Pancreas (tissue), 10 donors: ENCODE results near the gene ANKS1A. TPM values are rescaled to one million over a fixed set of nuclear protein-coding genes. Genes with fewer than 3 reads are reported as not detected.

ENCODE experiments used
- ATAC-seq, 4 donors: fragments of 200-7000 bp; cut with Tn5 transposase; one replicate each; pipeline versions ENCODE4 v1.8.0 to v1.9.1; 2020; ENCODE audit warnings: mild to moderate bottlenecking in 4 of 4, moderate library complexity in 4 of 4
- DNase-seq, 6 donors: peaks; one replicate each; pipeline ENCODE4 v3.0.0-alpha.2; 2020
- FAIRE-seq: peaks from 2 replicates; lab custom pipeline; 2012; peaks lifted over from hg19 to GRCh38; lab: Jason Lieb, UNC
- H3K27ac ChIP-seq, 4 donors: fragments of 200-600 bp; sonication (generic); 1 replicate in 3 of 4; 2 replicates in 1 of 4; pipeline versions ENCODE4 v1.5.0 to v1.8.0; 2020
- H3K27me3 ChIP-seq, 4 donors: fragments of 200-600 bp; one replicate each; pipeline ENCODE4 v1.8.0; 2021
- H3K36me3 ChIP-seq, 3 donors: fragments of 200-600 bp; sonication (generic) in 1 of 3; one replicate each; pipeline versions ENCODE4 v1.5.0 to v1.8.0; 2020 to 2021
- H3K4me1 ChIP-seq, 3 donors: fragments of 200-600 bp; one replicate each; pipeline ENCODE4 v1.8.0; 2021
- H3K4me3 ChIP-seq, 4 donors: fragments of 200-600 bp; sonication (generic) in 2 of 4; one replicate each; pipeline versions ENCODE4 v1.5.0 to v1.8.0; 2020 to 2021
- H3K9me3 ChIP-seq, 4 donors: fragments of 200-600 bp; one replicate each; pipeline ENCODE4 v1.8.0; 2021
- CTCF ChIP-seq, 4 donors: fragments of 200-600 bp; sonication (generic) in 3 of 4; IDR thresholded peaks; one replicate each; pipeline versions ENCODE4 v1.5.0 to v1.8.0; 2021; ENCODE audit warnings: antibody characterized with exemption in 4 of 4
- WGBS, 2 donors: extraction: QIAGEN DNeasy Blood & Tissue Kit; methylation state at CpG; one replicate each; pipeline ENCODE4 v1.1.7; 2013; 5-methylcytosine and 5-hydroxymethylcytosine counted together
- intact Hi-C, 3 donors: fragments of 100-400 bp; cut with DNase I; formaldehyde crosslinking; loops; one replicate each; pipeline versions ENCODE4 v1.11.1 to v1.14.2; 2022
- polyA plus RNA-seq, 2 donors: library from polyadenylated mRNA; stranded (reverse); fragments of 200-250 nt; gene quantifications; one replicate each; pipeline ENCODE4 v1.2.3, GENCODE V29; 2013
- total RNA-seq, 6 donors: library from RNA; stranded (reverse); fragmentation: NEBNext Ultra II Directional in 4 of 6; extraction: Animal tissue kit (Norgen Biotek cat#: 25700) in 4 of 6; gene quantifications; one replicate each; pipeline versions ENCODE4 v1.2.1 to v1.2.4, GENCODE V29; 2021 to 2023
- donor health status: healthy with polysubstance abuse.
- donor health status: DM: no; HTN: no; CAD: no; lungs with moderate emphysema.
- donor health status: DM: no; HTN: no; CAD: no.
- donor health status: control.
- donor health status: control.
- donor health status: Bipolar disorder and iron deficiency.
- donor health status: DM: yes; HTN: yes; CAD: no.
- donor health status: DM: no; HTN: no; CAD: no.
- donor health status: DM: no; HTN: no; CAD: no.
- donor health status: DM: yes; HTN: yes; CAD: no.

ANKS1A gene
- total and polyA plus RNA-seq, 8 donors: 6.1 to 16.7 (median 8.0) TPM

- peaks cover 0 to 28% (median 2%) of the 10 kb centered on the region in 3 donors for H3K36me3 ChIP-seq
- FAIRE-seq (no peak), ATAC-seq (peak; percentile 55 to 87 (median 82)), DNase-seq (peak in 5 of 6 donors; percentile 21 to 62 (median 48))
- no peaks in the 10 kb centered on the region for H3K9me3 ChIP-seq
- intact Hi-C loops: loop anchor here in 2 of 3 donors (5.0 kb wide), 2 partner anchors 150 to 155 kb away; partner anchors contain the start of gene TCP11 (in 1 of the 2)
- H3K4me3 ChIP-seq: no peak overlapping the region
- no peaks in the 10 kb centered on the region for H3K27me3 ChIP-seq
- peak; percentile 56 to 80 (median 68) for TF ChIP-seq CTCF (IDR thresholded peaks at IDR 0.05)
- no peaks in the 10 kb centered on the region for H3K4me1 ChIP-seq
- no peak overlapping the region for H3K27ac ChIP-seq
- WGBS, 2 donors: 22 to 25% methylated on average over 3 of the region's 3 CpGs
These were observed 97.8 kb downstream of the ANKS1A start for GRCh38 chr6:34986845-34987246.

- Histone ChIP-seq H3K36me3 (peaks cover 0 to 26% (median 2%) of the 10 kb centered on the region in 3 donors), H3K27ac (no peak overlapping the region), H3K4me1 (no peaks in the 10 kb centered on the region), H3K27me3 (no peaks in the 10 kb centered on the region), H3K9me3 (no peaks in the 10 kb centered on the region), H3K4me3 (no peak overlapping the region)
- WGBS, 2 donors: 95 to 98% methylated on average over 5 of the region's 5 CpGs
- no peak for TF ChIP-seq CTCF (IDR thresholded peaks at IDR 0.05)
- DNase-seq: no peak
- FAIRE-seq: no peak
- intact Hi-C loops: loop anchor here in 2 of 3 donors (5.0 kb wide), 2 partner anchors 150 to 155 kb away; partner anchors contain the start of gene TCP11 (in 1 of the 2)
- no peak for ATAC-seq
These were observed 98.5 kb downstream of the ANKS1A start for GRCh38 chr6:34987506-34987905.

- H3K9me3 ChIP-seq: no peaks in the 10 kb centered on the region
- ATAC-seq: peak in 1 of 4 donors; percentile 24
- FAIRE-seq: no peak
- H3K4me3 ChIP-seq: no peak overlapping the region
- intact Hi-C loops: no loop called here
- no peaks in the 10 kb centered on the region for H3K4me1 ChIP-seq
- H3K27ac ChIP-seq: no peak overlapping the region
- TF ChIP-seq CTCF (IDR thresholded peaks at IDR 0.05): no peak
- no peaks in the 10 kb centered on the region for H3K27me3 ChIP-seq
- DNase-seq: no peak
- H3K36me3 ChIP-seq: peaks cover 0 to 17% (median 0%) of the 10 kb centered on the region in 3 donors
- WGBS, 2 donors: 89 to 93% methylated on average over 2 of the region's 2 CpGs
These were observed 102.0 kb downstream of the ANKS1A start for GRCh38 chr6:34990971-34991560.

GRCh38 chr6:34992376-34992775 is 103.3 kb downstream of the ANKS1A start:
- no peak for TF ChIP-seq CTCF (IDR thresholded peaks at IDR 0.05)
- ATAC-seq (no peak), FAIRE-seq (no peak), DNase-seq (no peak)
- no peak overlapping the region for H3K4me3 ChIP-seq
- H3K36me3 ChIP-seq: peaks cover 0 to 20% (median 0%) of the 10 kb centered on the region in 3 donors
- no peak overlapping the region for H3K27ac ChIP-seq
- WGBS, 2 donors: 96 to 98% methylated on average over 3 of the region's 3 CpGs
- H3K27me3 ChIP-seq: no peaks in the 10 kb centered on the region
- intact Hi-C loops: no loop called here
- no peaks in the 10 kb centered on the region for H3K4me1 ChIP-seq
- H3K9me3 ChIP-seq: no peaks in the 10 kb centered on the region

- ATAC-seq: no peak
- no peak for DNase-seq
- FAIRE-seq: no peak
- no peaks in the 10 kb centered on the region for H3K4me1 ChIP-seq
- H3K27ac ChIP-seq: no peak overlapping the region
- intact Hi-C loops: no loop called here
- H3K36me3 ChIP-seq: peaks cover 0 to 20% (median 0%) of the 10 kb centered on the region in 3 donors
- no peak overlapping the region for H3K4me3 ChIP-seq
- no peak for TF ChIP-seq CTCF (IDR thresholded peaks at IDR 0.05)
- H3K27me3 ChIP-seq: no peaks in the 10 kb centered on the region
- H3K9me3 ChIP-seq: no peaks in the 10 kb centered on the region
- 92 to 94% methylated on average over 3 of the region's 3 CpGs for WGBS, 2 donors
These were observed 104.2 kb downstream of the ANKS1A start for GRCh38 chr6:34993213-34993612.
